ENCODE measurements around the gene ANKRD9. TPM values are rescaled to one million over a fixed set of nuclear protein-coding genes. Genes with fewer than 3 reads are reported as not detected.

ANKRD9 gene
- total and polyA plus RNA-seq, 2 of the 13 experiments (the other 11 are each of a cell fraction or from before 2014, with no cell fraction given), result 10.0 to 15.0 TPM

DNA sequence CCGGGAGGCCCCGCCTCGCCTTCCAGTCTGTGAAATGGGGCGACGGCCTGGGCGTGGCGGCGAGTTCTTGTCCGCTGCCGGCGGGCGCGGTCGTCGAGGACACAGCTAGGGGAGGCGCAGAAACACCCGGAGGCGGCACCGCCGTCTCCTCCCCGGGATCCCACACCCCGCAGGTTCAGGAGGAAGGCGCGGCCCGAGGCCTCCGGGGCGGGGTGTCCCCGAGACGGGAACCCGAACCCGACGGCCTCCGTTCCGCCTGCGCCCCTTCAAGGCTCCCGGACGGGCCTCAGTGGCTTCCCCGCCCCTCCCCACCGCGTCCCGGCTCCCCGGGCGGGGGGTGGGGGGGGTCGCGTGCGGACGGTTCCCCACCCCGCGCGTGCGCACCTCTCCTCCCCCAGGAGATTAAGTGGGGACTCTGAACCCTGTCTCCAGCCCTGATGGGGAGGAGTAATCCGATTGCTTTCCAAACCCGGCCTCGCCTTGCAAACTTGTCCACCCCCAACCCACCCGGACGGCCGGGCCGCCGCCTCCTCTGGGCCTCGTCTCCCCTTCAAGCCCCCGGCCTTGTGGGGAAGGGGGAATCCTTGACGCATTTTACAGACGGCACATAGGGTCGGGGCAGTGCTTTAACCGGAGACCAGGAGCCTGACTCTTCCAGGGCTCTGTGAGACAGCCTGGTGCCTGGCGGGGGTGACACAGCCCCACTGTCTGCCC, 35.3 kb upstream of the ANKRD9 start (continued):
- TF ChIP-seq MATR3 (CRISPR knock-in tag; IDR thresholded peaks at IDR 0.05) (no peak), ZFP1 (CRISPR knock-in tag; IDR thresholded peaks at IDR 0.05) (0 out of 2 replicates have a peak, but pooled peaks have one; percentile 17), ZNF10 (CRISPR knock-in tag; IDR thresholded peaks at IDR 0.05; ENCODE audit: borderline replicate concordance, low read depth) (no peak), NONO (IDR thresholded peaks at IDR 0.05) (no peak), NONO (CRISPR knock-in tag; conservative IDR thresholded peaks at IDR 0.05) (no peak), ZNF33A (CRISPR knock-in tag; IDR thresholded peaks at IDR 0.05; ENCODE audit: borderline replicate concordance) (no peak), SALL1 (CRISPR knock-in tag; IDR thresholded peaks at IDR 0.05) (peak; percentile 44; the same call in 1 of the 2 replicates), ZNF766 (CRISPR knock-in tag; IDR thresholded peaks at IDR 0.05; ENCODE audit: borderline replicate concordance) (no peak), ZBTB7B (CRISPR knock-in tag; IDR thresholded peaks at IDR 0.05) (0 out of 2 replicates have a peak, but pooled peaks have one; percentile 10), GFI1 (CRISPR knock-in tag; IDR thresholded peaks at IDR 0.05; ENCODE audit: borderline replicate concordance) (no peak), KMT2B (CRISPR knock-in tag; IDR thresholded peaks at IDR 0.05) (no peak), ZNF143 (CRISPR knock-in tag; IDR thresholded peaks at IDR 0.05) (no peak), ARHGAP35 (CRISPR knock-in tag; IDR thresholded peaks at IDR 0.05; ENCODE audit: borderline replicate concordance) (peak; percentile 57; the same call in 1 of the 2 replicates), ZNF296 (CRISPR knock-in tag; conservative IDR thresholded peaks at IDR 0.05) (no peak), ZNF773 (CRISPR knock-in tag; IDR thresholded peaks at IDR 0.05; ENCODE audit: borderline replicate concordance) (no peak), ZBTB1 (CRISPR knock-in tag; IDR thresholded peaks at IDR 0.05; ENCODE audit: borderline replicate concordance) (no peak), HDAC6 (IDR thresholded peaks at IDR 0.05; ENCODE audit: low read depth, low read length) (no peak), ZNF572 (CRISPR knock-in tag; IDR thresholded peaks at IDR 0.05) (no peak), ZNF652 (CRISPR knock-in tag; IDR thresholded peaks at IDR 0.05; ENCODE audit: borderline replicate concordance, low read depth) (no peak), ZNF598 (CRISPR knock-in tag; IDR thresholded peaks at IDR 0.05; ENCODE audit: borderline replicate concordance) (no peak), ZNF615 (CRISPR knock-in tag; IDR thresholded peaks at IDR 0.05; ENCODE audit: borderline replicate concordance) (no peak), DNMT1 (CRISPR knock-in tag; IDR thresholded peaks at IDR 0.05) (no peak), MEF2D (CRISPR knock-in tag; IDR thresholded peaks at IDR 0.05) (peak; percentile 30), SOX5 (CRISPR knock-in tag; IDR thresholded peaks at IDR 0.05; ENCODE audit: borderline replicate concordance) (no peak), GPN1 (CRISPR knock-in tag; IDR thresholded peaks at IDR 0.05; ENCODE audit: borderline replicate concordance) (no peak), FOXJ3 (CRISPR knock-in tag; IDR thresholded peaks at IDR 0.05; ENCODE audit: borderline replicate concordance) (no peak), HOXA5 (CRISPR knock-in tag; IDR thresholded peaks at IDR 0.05) (no peak), ZNF549 (CRISPR knock-in tag; IDR thresholded peaks at IDR 0.05) (no peak), RARA (CRISPR knock-in tag; IDR thresholded peaks at IDR 0.05) (peak; percentile 40), YEATS4 (CRISPR knock-in tag; IDR thresholded peaks at IDR 0.05; ENCODE audit: borderline replicate concordance) (peak; percentile 67), THYN1 (CRISPR knock-in tag; IDR thresholded peaks at IDR 0.05; ENCODE audit: borderline replicate concordance, low read depth) (no peak), ZNF337 (CRISPR knock-in tag; IDR thresholded peaks at IDR 0.05; ENCODE audit: borderline replicate concordance, low read depth) (no peak), RXRA (CRISPR knock-in tag; IDR thresholded peaks at IDR 0.05) (no peak)
- TF ChIP-seq, protein P1, sequence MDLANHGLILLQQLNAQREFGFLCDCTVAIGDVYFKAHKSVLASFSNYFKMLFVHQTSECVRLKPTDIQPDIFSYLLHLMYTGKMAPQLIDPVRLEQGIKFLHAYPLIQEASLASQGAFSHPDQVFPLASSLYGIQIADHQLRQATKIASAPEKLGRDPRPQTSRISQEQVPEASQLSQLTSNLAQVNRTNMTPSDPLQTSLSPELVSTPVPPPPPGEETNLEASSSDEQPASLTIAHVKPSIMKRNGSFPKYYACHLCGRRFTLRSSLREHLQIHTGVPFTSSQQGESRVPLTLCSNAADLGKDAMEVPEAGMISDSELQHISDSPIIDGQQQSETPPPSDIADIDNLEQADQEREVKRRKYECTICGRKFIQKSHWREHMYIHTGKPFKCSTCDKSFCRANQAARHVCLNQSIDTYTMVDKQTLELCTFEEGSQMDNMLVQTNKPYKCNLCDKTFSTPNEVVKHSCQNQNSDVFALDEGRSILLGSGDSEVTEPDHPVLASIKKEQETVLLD (CRISPR knock-in tag; IDR thresholded peaks at IDR 0.05; ENCODE audit: low read depth), result 0 out of 2 replicates have a peak, but pooled peaks have one; percentile 36
